ENCODE results near the gene FRMD4A.
"Not testable (repeated sequence)": the region's sequence is repeated elsewhere in the genome, so short reads cannot be mapped to it uniquely, and the experiment has no call there.

FRMD4A gene

GRCh38 chr10:14060320-14061070 lies 270.2 kb downstream of the FRMD4A start:
- DNase-seq (ENCODE audit: low read depth in 2 of 2, low spot score in 1 of 2), result no peak

DNA sequence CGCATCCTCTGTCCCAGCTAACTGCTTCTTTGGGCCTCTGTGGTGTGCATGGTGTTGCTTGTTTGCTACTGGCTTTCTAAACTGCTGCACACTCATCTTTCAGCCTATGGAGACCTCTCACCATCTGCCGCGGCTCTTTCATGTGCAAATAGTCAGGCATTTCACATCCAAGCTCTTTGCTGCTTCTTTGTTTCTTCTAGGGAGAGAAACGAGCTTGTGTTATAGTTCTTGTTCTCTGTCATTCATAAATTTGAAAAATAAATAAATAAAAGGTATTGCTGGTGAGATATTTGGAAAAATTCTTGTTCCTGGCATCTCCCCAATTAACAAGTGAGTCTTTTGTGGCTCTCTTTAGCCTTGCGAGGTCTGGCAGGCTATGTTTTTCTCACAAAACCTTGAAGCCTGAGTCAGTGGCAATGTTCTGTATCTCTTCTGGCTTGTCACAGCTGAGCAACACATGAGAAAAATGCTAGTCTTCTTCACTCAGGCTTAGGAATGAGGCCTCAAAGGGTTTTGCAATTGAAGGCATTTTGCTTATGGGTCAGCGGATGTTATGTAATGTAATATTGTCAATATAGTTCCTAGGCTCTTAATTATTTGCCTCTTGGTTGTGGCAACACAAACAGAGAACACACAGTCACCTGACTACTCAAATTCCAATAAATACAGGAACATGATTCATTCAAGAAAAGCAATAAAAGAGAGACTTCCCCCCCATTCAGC lies 274.0 kb downstream of the FRMD4A start:
- no peak for DNase-seq (ENCODE audit: low read depth in 2 of 2, low spot score in 1 of 2)

DNA sequence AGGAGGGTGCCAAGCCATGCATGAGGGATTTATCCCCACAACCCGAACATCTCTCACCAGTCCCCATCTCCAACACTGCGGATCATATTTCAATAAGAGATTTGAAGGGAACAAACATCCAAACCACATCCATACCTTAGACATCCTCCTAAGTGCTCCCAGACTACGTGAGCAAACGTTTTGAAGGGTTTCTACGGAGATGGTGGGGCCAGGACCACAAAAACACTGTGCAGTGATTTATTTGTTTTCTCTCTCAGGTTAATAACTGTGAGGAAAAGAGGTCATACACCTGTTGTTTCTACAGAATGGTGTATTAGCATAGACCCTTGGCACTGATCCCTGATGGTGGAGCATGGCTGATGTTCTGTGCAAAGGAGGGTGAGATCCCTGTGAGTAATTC lies 277.8 kb downstream of the FRMD4A start:
- DNase-seq (ENCODE audit: low read depth in 2 of 2, low spot score in 1 of 2), result no peak

DNA sequence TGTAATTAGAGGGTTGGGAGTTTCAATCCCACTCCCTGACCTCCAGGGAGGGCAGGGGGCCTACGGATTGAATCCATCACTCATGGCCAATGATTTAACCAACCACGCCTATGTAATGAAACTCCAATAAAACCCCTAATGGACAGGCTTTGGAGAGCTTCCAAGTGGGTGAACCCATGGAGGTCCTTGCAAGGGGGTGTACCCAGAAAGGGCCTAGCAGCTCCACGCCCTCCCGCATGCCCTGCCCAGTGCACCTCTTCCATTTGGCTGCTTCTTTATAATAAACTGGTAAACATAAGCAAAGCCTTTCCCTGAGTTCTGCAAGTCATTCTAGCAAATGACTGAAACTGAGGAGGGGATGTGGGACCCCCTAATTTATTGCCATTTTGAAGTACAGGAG lies 280.1 kb downstream of the FRMD4A start:
- no peak for DNase-seq (ENCODE audit: low read depth in 2 of 2, low spot score in 1 of 2)

DNA sequence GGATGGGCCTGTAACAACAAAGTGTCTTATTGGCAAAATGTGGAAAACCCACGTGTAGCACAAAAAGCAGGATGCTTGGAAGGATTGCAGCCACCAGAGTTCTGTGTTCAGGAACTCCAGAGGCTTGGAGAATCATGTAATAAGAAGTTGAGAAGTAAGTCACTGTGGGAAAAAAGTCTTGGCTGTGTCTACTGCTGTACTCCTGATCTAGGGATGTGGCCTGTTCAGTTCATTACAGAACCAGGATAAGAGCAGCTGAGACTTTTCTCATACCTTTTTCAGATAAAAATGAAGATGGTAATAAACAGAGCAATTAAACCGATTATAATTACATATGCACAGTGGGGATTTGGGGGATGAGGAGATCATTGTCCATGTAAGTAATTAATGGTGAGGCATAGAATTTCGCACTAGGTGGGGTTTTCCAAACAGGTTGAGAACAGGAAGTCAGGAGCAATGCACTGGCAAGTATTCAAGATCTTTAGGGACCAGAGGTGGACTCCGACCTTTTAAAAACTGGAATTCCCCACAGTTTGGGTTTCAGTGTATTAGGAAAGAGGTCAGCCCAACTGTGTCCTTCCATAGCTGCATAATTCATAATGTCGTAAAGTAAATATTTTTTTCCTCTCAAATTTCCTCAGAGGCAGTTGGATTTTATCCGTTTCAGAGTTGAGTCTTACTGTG lies 281.7 kb downstream of the FRMD4A start:
- no peak for DNase-seq (ENCODE audit: low read depth in 2 of 2, low spot score in 1 of 2)

- no peak for DNase-seq (ENCODE audit: low read depth in 2 of 2, low spot score in 1 of 2)
Measured at GRCh38 chr10:14047431-14047830, 283.3 kb downstream of the FRMD4A start.

GRCh38 chr10:14042051-14042450 lies 288.7 kb downstream of the FRMD4A start:
- not testable (repeated sequence) for DNase-seq (ENCODE audit: low read depth in 2 of 2, low spot score in 1 of 2)

DNA sequence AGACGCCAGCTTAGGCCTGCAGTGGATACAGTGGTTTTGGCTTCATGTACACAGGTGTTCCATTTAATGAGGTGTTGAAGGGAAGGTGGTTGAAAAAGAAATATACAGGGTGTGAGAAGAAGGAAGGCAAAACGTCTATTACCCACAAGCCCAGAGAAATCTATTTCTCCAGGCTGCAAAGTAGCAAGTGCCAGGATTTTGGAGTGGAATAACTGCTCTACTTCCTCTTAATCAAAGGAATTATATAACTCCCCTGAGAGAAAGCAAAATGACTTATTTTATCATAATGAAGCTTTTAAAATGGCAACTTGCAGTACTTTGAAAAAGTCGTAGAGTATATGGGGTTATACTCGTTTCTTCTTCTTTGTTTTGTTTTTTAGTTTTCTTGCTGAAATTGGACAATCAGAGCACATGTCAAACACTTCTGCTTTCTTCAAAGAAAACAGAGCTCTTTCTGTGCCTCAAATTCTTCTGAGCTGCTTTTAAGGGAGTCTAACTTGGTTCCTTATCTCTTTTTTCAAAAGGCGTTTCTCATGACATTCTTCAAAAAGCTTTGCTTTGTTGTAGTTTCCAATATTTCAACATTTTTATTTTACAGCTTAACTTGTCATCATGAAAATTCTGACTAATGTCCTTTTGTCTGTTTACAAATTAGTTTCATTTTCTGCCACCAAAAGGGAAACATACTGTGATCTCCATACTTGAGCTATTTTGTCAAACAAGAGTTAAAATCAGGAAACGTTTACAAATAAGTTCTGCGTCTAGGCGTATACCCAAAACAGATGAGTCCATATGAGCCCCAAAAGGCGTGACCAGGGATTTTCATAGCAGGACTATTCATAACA lies 289.7 kb downstream of the FRMD4A start:
- DNase-seq (ENCODE audit: low read depth in 2 of 2, low spot score in 1 of 2), result no peak

DNA sequence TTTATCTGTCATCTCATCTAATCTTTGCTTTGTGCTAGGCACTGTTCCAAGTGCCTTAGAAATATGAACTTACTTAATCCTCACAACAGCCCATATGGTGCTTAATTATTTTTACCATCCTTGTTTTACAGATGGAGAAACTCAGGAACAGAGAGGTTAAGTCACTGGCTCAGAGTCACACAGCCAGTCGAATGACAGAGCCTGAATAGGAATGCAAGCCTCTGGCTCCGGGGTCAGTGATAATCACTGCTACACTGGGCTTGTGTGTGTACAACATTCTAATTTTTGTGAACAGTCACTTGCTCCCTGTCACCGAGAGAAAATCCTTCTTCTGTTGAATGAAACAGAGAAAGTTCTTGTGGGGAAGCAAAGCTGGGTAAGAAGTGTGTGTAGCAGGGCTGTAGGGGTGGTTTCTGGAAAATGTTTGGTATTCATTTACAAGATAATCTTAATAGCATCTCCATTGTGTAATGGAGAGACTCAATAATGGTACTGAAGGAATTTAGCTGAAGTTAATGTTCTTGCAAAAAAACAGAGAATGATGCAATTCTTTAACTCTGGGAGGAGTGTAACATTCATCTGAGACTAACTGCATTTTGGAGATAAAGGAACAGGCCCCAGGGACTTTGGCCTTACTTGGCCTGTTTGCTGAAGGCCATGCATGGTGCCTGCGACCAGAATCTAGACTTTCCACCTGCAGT lies 290.6 kb downstream of the FRMD4A start:
- no peak for DNase-seq (ENCODE audit: low read depth in 2 of 2, low spot score in 1 of 2)

DNA sequence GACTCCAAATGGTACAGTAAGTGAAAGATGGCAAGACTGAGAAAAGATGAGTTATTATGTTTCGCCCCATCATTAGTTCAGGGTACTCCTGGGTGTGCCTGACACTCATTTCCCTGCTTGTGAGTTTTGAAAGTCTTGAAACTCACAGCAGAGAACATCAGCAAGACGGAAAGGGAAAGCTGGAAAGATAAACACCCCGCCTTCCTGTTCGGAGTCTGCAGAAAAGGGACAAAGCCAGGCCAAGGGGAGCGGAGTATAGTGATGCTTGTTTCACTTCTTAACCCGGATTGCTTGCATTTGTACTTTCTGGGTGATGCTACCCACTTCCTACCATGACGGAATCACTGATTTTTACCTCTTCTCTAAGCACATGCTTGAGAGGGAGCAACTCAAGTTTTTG lies 294.5 kb downstream of the FRMD4A start:
- DNase-seq (ENCODE audit: low read depth in 2 of 2, low spot score in 1 of 2), result no peak

DNA sequence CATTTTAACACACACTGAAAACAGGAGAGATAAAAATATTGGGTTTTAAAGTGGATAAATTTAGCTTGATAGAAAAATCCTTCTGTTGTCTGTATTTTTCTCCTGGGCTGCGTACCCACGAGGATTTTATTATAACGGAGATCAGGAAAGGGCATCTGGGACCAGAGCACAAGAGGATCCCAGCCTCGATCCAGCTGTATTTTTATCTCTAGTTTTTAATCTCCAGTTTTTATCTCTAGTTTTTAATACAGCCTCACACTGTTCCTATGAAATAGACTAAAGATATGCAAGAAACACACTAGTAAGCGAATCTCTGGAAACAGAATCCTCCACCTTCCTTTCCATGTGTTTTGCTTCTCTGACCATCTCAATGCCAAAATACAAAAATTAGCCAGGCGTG lies 295.2 kb downstream of the FRMD4A start:
- no peak for DNase-seq (ENCODE audit: low read depth in 2 of 2, low spot score in 1 of 2)

DNA sequence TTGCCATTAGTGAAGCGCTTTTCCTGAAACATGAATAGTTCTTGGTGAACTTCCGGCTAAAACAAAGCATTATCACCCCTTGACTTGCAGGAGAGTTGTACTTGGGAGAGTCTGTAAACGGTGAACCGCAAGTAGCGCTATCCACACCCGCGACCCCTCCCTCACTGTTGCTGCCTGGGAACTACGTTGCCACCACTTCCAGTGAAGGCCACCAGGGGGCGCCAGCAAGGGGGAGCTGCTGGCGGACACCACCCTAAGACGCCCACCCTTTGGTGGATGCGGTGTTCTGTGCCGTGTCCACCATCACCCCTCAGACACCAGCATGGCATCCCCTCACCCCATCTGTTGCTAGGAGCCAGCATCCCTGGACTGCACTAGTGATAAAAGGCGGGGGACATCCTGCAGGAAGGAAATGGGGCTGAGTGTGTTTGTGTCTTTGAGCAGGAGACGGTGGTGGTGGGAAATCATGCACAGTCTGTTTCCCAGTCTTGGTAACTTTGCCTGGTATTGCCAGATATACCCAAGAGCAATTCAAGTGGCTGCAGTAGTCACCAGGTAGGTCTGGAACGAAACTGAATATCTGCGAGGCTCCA lies 298.2 kb downstream of the FRMD4A start:
- DNase-seq (ENCODE audit: low read depth in 2 of 2, low spot score in 1 of 2), result no peak

DNA sequence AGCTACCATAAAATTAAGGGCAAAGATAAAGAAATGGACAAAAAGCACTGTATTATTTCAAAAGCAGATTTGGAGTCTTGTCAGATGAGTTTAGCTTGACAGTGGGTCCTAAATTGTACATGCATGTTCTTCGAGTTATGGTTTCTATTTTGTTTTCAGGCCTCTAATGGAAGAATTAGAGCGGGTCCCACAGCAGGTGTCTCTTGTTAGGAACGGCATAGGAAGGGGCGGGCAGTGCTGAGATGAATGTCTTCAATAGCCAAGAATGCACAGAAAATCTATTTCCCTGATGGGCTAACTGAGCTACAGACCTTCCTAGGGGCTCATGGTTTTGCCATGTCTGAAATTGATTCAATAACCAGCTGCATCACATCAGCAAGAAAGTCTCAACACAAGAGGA lies 304.4 kb downstream of the FRMD4A start:
- DNase-seq (ENCODE audit: low read depth in 2 of 2, low spot score in 1 of 2), result no peak

- DNase-seq (ENCODE audit: low read depth in 2 of 2, low spot score in 1 of 2), result no peak
Measured at GRCh38 chr10:14025283-14026189, 305.2 kb downstream of the FRMD4A start.

DNA sequence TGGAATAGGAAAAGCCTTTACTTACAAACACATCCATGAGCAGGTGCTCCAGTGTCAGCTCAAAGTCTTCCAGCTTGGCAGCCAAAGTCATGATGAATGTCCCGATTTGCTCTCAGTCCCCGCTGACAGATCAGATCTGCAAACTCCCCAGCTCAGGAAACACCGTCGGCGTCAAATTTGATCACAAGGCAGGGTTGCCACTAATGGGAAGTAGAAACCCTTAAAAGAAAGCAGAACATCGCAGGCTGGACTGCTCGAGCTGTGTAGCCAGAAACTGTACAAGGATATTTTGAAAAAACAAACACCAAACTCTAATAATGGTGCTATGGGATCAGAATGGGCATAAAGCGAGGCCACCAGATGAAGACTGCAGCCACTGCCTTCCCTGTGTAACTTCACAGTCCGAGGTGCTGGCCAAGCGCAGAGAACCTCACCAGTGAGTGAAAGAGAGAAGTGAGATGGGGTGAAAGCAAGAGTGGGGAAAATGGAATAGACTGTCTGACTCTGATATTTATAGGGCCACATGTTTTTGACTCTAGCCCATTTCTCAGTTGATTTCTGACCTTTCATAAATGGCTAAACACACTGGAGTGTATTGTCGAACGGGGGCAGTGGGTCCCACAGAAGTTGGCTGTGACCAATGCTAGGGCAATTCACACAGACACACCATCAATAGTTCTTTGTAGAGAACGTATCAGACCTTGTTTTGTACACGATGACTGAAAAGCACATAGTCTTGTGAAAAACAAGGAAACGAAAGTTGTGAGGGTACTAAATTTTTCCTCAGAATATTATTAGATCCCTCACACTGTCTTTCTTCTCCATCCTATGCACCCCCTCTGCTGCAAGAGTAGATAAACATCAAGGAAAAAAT lies 306.2 kb downstream of the FRMD4A start:
- DNase-seq (ENCODE audit: low read depth in 2 of 2, low spot score in 1 of 2), result no peak

DNA sequence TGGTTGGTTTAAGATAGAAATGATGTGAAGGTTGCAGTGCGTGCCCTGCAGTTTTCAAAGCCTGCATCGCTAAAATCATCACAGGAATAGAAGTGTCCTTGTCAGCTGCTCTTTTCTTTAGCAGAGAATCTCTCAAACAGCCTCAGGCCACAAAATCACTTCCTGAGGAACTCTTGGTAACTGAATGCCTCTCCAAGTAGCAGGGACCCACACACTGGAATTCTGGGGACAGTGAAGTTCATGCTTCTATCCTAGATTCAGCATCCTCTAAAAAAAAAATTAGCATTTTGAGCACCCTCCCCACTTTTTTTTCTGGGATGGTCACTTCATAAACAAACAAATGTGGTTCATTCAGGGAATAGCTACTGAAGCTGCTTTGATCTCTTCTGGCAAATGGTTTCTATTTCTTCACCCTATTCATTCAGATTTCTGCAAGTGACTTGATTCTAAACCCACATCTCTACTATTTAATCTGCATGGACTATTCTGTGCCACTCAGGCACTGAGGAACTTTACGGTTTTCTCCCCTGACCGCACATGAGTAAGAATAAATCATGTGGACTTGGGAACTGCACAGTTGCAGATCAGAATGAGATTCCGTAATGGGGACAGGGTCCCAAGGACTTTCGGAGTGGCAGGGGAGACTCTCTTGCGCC lies 306.9 kb downstream of the FRMD4A start:
- no peak for DNase-seq (ENCODE audit: low read depth in 2 of 2, low spot score in 1 of 2)

GRCh38 chr10:14022954-14023672 lies 307.6 kb downstream of the FRMD4A start:
- no peak for DNase-seq (ENCODE audit: low read depth in 2 of 2, low spot score in 1 of 2)
